ENCODE results near the gene CFAP58.

The CFAP58 gene

GRCh38 chr10:104374591-104374990 lies 21.0 kb downstream of the CFAP58 start:
- DNase-seq: no peak

- DNase-seq: no peak
Measured at GRCh38 chr10:104376784-104377300, 23.2 kb downstream of the CFAP58 start.

DNA sequence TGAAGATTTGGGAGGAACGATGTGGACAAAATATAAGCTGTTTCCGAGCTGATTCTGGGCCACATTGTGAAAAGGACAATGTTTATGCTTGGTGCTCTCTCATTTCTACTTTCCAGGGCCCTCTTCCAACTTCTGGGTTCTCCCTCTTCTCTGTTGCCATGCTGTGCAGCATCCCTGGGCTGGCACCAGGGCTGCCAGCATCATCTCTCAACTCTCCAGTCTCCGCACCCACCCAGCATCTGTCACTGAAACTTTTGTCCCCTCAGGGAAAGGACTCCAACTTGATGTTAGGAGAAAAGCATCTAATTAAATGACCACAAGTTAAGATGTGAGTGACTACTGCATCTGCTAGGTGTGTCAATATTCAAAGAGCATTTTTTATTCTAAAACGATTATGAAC lies 26.7 kb downstream of the CFAP58 start:
- DNase-seq: no peak

GRCh38 chr10:104387130-104387888 lies 33.7 kb downstream of the CFAP58 start:
- DNase-seq: no peak

- DNase-seq: no peak
Measured at GRCh38 chr10:104388830-104389229, 35.2 kb downstream of the CFAP58 start.

DNA sequence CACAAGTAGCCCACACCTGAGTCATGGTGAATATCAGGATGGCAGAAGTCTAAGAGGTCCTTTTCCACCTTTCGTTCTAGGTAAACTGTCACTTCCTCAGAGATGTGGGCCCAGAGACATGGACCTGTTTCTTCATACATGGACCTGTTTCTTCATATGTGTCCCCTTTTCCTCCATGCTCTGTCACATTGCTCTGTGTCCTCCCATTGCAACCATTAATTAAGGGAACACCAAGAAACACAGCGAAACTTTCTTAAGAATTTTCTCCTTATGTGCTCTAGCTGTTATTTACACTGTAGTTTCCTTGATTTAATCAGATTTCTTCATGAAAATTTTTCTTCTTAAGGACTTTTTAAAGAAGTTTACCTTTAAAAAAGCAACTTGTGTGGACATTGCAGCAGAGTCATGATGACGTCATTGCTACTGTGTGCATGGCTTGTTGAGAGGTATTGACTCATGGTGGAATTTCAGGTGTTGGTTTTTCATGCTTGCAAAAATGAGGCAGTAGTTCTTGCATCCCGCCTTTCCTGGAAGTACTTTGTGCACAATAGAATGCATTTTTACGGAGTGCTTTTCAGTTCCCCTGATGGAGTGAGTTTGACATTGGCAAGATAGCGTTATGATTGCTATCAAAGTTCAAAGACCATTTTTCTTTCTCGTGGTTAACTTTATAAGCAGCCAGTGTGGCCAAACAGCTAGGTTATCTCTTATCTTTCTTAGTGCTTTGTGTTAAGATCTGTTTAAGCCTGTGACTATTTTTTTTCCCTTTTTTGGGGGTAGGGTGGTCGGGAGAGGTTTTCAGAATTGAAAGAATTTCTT lies 37.7 kb downstream of the CFAP58 start:
- peak in 1 of 2 experiments; percentile 4 for DNase-seq

DNA sequence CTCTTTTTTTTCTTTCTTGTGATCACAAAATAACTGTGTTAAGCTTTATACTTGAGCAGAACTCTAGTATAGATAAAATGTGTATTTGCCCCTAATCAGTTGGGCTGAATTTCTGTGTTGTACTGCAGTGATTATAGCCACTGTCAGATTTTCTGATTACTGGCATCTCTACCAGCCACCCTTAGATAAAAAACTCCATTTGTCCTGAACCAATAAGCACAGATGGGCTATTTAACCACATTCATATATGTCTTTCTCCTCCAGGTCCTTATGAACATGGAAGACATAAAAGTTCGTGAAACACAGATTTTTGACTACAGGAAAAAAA lies 38.3 kb downstream of the CFAP58 start:
- no peak for DNase-seq

GRCh38 chr10:104393387-104393786 lies 39.8 kb downstream of the CFAP58 start:
- DNase-seq: no peak

- no peak for DNase-seq
Measured at GRCh38 chr10:104396581-104396980, 42.9 kb downstream of the CFAP58 start.

DNA sequence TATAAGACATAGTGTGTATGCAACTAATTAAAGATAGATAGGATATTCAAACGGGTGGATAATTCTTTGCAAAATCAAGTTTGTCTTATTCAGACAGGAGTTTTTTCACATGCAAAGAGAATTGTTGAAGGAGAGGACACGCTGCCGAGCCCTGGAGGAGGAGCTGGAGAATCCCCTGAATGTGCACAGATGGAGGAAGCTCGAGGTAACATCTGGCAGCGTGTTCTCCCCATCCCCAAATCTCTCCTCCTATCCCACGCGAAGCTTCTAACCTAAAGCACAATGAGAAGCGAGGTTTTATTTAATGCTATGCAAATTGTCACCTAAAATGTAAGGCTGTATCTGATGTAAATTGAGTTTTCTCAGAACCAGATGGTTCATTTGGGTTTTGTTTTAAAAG lies 50.0 kb downstream of the CFAP58 start:
- DNase-seq: no peak

- DNase-seq: no peak
Measured at GRCh38 chr10:104406715-104407650, 53.4 kb downstream of the CFAP58 start.

GRCh38 chr10:104413528-104413927 lies 59.9 kb downstream of the CFAP58 start:
- DNase-seq: no peak

GRCh38 chr10:104415526-104416165 lies 62.0 kb downstream of the CFAP58 start:
- DNase-seq: no peak

DNA sequence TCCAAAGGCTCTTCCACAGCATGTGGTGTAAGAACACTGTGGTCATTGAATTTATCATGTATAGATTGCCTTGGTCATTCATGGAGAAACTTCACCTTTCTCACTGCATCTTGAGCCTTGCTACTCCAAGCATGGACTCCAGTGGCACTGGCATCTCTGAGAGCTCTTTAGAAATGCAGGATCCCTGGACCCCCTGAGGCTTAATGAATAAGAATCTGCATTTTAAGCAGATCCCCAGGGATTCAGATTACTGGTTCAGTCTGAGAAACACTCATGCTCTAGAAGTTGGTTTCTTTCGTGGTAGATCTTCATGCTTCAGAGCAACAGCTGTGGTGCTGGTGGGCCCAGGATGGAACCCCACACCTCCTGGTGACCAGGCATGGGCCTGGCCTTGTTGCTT lies 63.2 kb downstream of the CFAP58 start:
- DNase-seq: no peak

DNA sequence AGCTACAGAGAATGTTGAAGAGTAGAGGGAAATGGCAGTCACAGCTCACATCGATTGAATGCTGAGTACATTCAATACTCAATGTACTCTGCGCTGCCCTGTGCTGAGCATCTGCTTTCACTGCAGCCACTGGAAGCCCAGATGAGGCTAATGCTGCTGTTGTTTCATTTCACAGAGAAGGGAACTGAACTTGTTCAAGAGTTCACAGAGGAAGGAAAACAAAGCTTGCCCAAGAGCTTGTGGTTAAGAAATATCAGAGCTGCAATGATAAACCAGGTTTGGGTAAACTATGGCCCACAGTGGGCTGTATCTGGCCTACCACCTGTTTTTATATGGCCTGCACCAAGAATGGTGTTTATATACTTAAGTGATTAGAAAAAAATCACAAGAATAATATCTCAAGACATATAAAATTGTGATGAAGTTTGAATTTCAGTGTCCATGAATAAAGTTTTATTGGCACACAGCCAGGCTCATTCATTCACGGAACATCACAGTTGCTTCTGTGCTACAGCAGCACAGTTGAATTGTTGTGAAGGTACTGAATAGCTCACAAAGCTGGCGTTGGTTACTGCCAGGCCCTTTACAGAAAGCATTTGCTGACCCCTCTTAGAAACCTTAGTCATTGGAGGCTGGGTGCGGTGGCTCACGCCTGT lies 64.1 kb downstream of the CFAP58 start:
- no peak for DNase-seq

DNA sequence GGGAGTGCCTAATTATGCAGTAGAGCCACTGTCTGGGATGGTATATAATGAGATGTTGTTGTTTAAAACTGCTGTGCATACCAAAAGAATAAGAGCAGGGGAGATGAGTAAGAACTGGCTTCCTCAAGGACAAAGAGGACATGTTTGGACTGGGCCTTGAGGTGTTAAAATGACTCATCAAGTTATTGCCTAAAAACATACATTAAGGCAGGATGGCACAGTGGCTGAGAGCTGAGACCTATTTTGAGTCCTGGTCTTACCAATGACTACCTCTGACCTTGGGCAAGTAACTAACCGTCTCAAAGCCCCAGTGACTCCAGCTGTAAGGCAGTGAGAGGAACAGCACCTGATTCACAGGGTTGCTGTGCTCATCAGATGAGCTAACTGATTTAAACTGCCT lies 71.1 kb downstream of the CFAP58 start:
- no peak for DNase-seq

DNA sequence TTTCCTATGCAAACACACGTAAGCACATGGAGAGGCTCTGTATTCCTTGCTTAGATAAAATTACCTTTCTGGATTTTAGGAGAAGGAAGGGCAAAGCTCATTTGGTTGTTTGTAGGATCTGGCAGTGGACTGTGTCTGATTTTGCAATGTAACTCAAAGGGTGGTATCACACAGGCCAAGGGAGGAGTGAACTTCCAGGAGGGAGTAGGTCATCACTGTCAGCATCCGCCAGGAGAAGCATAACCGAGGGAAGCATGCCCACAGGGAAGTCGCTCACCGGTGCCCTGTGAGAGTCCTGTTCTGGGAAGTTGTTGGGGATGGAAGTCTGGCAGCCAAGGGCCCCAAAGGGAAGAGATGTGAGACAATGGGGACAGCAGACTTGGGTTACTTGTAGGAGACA lies 74.4 kb downstream of the CFAP58 start:
- DNase-seq: no peak

DNA sequence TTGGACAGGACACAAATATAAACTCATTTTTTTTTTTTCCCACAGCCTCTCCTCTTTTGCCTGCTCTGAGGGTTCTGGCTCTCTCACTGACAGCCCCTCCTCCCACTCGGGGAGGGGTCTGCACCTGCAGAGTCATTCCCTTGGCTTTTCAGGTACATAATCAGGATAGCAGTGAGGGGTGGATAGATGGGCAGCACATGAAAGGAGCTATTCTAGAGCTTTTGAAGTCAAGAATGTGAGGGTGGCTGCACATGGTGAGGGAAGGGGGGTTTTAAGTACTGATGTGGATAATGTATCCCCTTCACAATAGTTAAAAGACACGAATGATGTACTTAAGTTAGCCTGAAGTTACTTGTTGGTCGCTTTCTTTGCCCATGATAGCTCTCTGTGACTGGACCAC lies 76.2 kb downstream of the CFAP58 start:
- no peak for DNase-seq

DNA sequence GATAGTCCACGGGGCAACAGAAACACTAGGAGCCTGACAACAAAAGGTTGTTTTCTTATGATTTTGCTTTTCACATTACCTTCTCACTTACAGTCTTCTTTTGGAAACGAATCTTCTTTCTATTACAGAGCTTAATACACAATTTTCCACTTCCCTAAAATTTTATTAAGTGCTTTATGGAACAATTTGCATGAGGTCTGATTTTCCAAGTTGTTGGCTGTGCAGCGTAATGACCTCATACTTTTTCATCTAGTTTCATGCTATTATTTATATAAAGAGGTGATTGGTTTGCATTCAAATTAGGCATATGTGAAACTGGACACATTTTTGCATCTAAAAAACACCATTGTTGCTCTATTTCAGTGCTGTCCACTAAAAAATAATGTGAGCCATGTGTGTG lies 76.7 kb downstream of the CFAP58 start:
- DNase-seq: no peak

GRCh38 chr10:104433669-104434068 lies 80.0 kb downstream of the CFAP58 start:
- DNase-seq: no peak

- DNase-seq: no peak
Measured at GRCh38 chr10:104434601-104435000, 81.0 kb downstream of the CFAP58 start.

GRCh38 chr10:104435822-104436221 lies 82.2 kb downstream of the CFAP58 start:
- DNase-seq: no peak

All from SHP77 (cell line).